Measurements from ENCODE around the gene NOS1AP. TPM values are rescaled to one million over a fixed set of nuclear protein-coding genes. Genes with fewer than 3 reads are reported as not detected.

Gene NOS1AP
- total RNA-seq, 1 experiment from 2014 or later, result 5.3 TPM

DNA sequence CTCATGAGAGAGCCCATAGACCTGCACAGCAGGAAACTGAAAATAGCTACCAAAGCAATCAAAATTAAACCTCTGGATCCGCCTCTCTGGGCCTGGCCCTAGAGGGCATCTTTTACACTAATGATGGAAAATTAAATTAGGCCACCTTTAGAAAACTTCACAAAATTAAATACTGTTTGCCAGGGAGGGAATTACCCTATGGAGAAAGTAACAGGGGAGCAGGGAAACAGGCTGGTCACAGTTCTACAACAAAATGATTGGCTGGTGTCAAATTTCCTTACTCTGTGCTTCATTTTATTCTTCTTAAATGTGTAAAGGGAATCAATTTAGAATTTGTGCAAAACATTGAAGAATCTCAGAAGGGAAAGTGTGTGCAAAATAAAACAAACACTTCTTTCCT lies 244.7 kb downstream of the NOS1AP start:
- H3K4me3 ChIP-seq (replicated peaks in 1 of 2; ENCODE audit: low read depth in 1 of 2, low read length in 2 of 2), result no peak overlapping the region
- H2AFZ ChIP-seq (ENCODE audit: low read depth, low read length, poor library complexity, severe bottlenecking), result no peak overlapping the region
- H3K27ac ChIP-seq (ENCODE audit: low read depth, low read length), result no peak overlapping the region
- intact Hi-C loops (cut with micrococcal nuclease), result no loop called here
- no peaks in the 10 kb centered on the region for H3K79me2 ChIP-seq (ENCODE audit: insufficient read depth, low read length)
- H3K9ac ChIP-seq (ENCODE audit: low read length), result no peak overlapping the region
- POLR2A ChIA-PET, result no interaction called here
- RAD21 ChIA-PET (ENCODE audit: low non-redundant PET in 1 of 2, low total read pairs in 2 of 2, uncharacterized antibody in 2 of 2, unreplicated experiment in 2 of 2), result no interaction called here
- H3K4me2 ChIP-seq (ENCODE audit: low read length), result no peak overlapping the region
- DNase-seq (ENCODE audit: low read depth, low spot score) (no peak), ATAC-seq (no peak)
- CTCF ChIA-PET, result no interaction called here
- no peaks in the 10 kb centered on the region for H3K27me3 ChIP-seq (ENCODE audit: insufficient read depth, low read length)
- no peaks in the 10 kb centered on the region for H4K20me1 ChIP-seq (ENCODE audit: insufficient read depth)
- TF ChIP-seq EZH2 (IDR thresholded peaks at IDR 0.05) (no peak), ZNF274 (IDR thresholded peaks at IDR 0.05; ENCODE audit: low read depth, low read length) (no peak), RAD21 (IDR thresholded peaks at IDR 0.05; ENCODE audit: low read depth) (no peak), SP1 (IDR thresholded peaks at IDR 0.05; ENCODE audit: low read depth) (no peak), ZFX (IDR thresholded peaks at IDR 0.05) (no peak), ATF3 (IDR thresholded peaks at IDR 0.05) (no peak), TCF7L2 (IDR thresholded peaks at IDR 0.05; ENCODE audit: borderline replicate concordance, extremely low read depth, insufficient read depth, insufficient read length) (no peak), SRF (IDR thresholded peaks at IDR 0.05; ENCODE audit: low read depth) (no peak), POLR2A (IDR thresholded peaks at IDR 0.05; ENCODE audit: borderline replicate concordance, extremely low read depth, insufficient read depth, insufficient read length) (no peak), YY1 (IDR thresholded peaks at IDR 0.05; ENCODE audit: extremely low read depth, insufficient replicate concordance, low read depth, low read length) (no peak), ZBTB33 (IDR thresholded peaks at IDR 0.05; ENCODE audit: extremely low read depth, insufficient replicate concordance, low read length) (no peak), EGR1 (IDR thresholded peaks at IDR 0.05; ENCODE audit: low read depth) (no peak), MAX (IDR thresholded peaks at IDR 0.05) (no peak), CBX3 (IDR thresholded peaks at IDR 0.05; ENCODE audit: low read depth) (no peak)
- TF ChIP-seq, protein P1, sequence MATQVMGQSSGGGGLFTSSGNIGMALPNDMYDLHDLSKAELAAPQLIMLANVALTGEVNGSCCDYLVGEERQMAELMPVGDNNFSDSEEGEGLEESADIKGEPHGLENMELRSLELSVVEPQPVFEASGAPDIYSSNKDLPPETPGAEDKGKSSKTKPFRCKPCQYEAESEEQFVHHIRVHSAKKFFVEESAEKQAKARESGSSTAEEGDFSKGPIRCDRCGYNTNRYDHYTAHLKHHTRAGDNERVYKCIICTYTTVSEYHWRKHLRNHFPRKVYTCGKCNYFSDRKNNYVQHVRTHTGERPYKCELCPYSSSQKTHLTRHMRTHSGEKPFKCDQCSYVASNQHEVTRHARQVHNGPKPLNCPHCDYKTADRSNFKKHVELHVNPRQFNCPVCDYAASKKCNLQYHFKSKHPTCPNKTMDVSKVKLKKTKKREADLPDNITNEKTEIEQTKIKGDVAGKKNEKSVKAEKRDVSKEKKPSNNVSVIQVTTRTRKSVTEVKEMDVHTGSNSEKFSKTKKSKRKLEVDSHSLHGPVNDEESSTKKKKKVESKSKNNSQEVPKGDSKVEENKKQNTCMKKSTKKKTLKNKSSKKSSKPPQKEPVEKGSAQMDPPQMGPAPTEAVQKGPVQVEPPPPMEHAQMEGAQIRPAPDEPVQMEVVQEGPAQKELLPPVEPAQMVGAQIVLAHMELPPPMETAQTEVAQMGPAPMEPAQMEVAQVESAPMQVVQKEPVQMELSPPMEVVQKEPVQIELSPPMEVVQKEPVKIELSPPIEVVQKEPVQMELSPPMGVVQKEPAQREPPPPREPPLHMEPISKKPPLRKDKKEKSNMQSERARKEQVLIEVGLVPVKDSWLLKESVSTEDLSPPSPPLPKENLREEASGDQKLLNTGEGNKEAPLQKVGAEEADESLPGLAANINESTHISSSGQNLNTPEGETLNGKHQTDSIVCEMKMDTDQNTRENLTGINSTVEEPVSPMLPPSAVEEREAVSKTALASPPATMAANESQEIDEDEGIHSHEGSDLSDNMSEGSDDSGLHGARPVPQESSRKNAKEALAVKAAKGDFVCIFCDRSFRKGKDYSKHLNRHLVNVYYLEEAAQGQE (IDR thresholded peaks at IDR 0.05; ENCODE audit: low read depth), result no peak
- BruUV-seq (replicated peaks), result no TSS peak
- no peaks in the 10 kb centered on the region for H3K9me3 ChIP-seq (ENCODE audit: control insufficient read depth in 1 of 2, insufficient read depth in 1 of 2, low read depth in 1 of 2, low read length in 2 of 2)
- H3K36me3 ChIP-seq (ENCODE audit: control insufficient read depth in 1 of 2, insufficient read depth in 2 of 2, low read length in 2 of 2), result no peaks in the 10 kb centered on the region
- no peaks in the 10 kb centered on the region for H3K9me2 ChIP-seq (ENCODE audit: insufficient read depth)
- no peaks in the 10 kb centered on the region for H3K4me1 ChIP-seq (ENCODE audit: control insufficient read depth in 1 of 2, insufficient read depth in 2 of 2, low read length in 2 of 2)
